ENCODE data around the gene ZNF610.

GRCh38 chr19:52296773-52297600 is 39.1 kb upstream of the ZNF610 start, which contains the start of gene ZNF480:
- TF ChIP-seq POLR2A (IDR thresholded peaks at IDR 0.05) (peak; percentile 75), CTCF (IDR thresholded peaks at IDR 0.05) (peak in 2 of 5 experiments; percentile 8 to 36)

Measured in transverse colon (tissue), 3 donors.